ENCODE results near the gene CST1.
"Not testable (repeated sequence)": the region's sequence is repeated elsewhere in the genome, so short reads cannot be mapped to it uniquely, and the experiment has no call there.

The CST1 gene

GRCh38 chr20:23752481-23753193, 1.9 kb upstream of the CST1 start:
- Histone ChIP-seq H3K27me3 (ENCODE audit: insufficient read depth, poor library complexity, severe bottlenecking) (no peaks in the 10 kb centered on the region), H3K27ac (replicated peaks) (no peak overlapping the region), H3K4me3 (replicated peaks; ENCODE audit: insufficient read depth, low read length) (no peak overlapping the region)
- DNase-seq (ENCODE audit: low read depth in 1 of 2, low spot score in 1 of 2): no peak
- TF ChIP-seq POLR2AphosphoS5 (IDR thresholded peaks at IDR 0.05; ENCODE audit: low read depth): no peak
- TF ChIP-seq SPI1 (IDR thresholded peaks at IDR 0.05; ENCODE audit: borderline replicate concordance, low read depth): no peak
- TF ChIP-seq CTCF (IDR thresholded peaks at IDR 0.05; ENCODE audit: insufficient read depth, low read length): no peak
- TF ChIP-seq GABPA (IDR thresholded peaks at IDR 0.05; ENCODE audit: low read depth): no peak
- no peak for TF ChIP-seq REST (IDR thresholded peaks at IDR 0.05; ENCODE audit: insufficient replicate concordance, low read depth)

- no peaks in the 10 kb centered on the region for H3K27me3 ChIP-seq (ENCODE audit: insufficient read depth, poor library complexity, severe bottlenecking)
- no peak overlapping the region for H3K27ac ChIP-seq (replicated peaks)
- TF ChIP-seq GABPA (IDR thresholded peaks at IDR 0.05; ENCODE audit: low read depth) (no peak), SPI1 (IDR thresholded peaks at IDR 0.05; ENCODE audit: borderline replicate concordance, low read depth) (no peak), CTCF (IDR thresholded peaks at IDR 0.05; ENCODE audit: insufficient read depth, low read length) (no peak), REST (IDR thresholded peaks at IDR 0.05; ENCODE audit: insufficient replicate concordance, low read depth) (no peak), POLR2AphosphoS5 (IDR thresholded peaks at IDR 0.05; ENCODE audit: low read depth) (no peak)
- H3K4me3 ChIP-seq (replicated peaks; ENCODE audit: insufficient read depth, low read length): no peak overlapping the region
- no peak for DNase-seq (ENCODE audit: low read depth in 1 of 2, low spot score in 1 of 2)
Observed at GRCh38 chr20:23752019-23752418, 1.3 kb upstream of the CST1 start.

DNA sequence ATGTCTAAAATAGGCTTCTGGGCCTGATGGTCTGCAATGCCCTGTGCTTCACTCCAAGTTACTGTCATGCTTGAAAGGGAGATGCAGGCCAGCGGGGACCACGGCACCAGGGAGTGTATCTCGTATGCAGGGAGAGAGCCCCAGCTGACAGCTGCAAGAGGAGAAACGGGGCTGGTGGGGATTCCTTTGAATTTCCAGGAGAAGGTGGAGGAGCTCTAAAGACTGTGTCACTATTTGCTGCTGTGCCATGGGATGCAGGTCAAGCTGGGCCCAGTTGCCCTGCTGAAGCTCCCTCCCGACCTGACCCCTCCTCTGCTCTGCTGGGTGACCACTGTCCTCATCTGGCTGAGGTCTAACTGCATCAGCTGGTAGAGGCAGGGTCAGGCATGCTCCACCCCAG, 989 bp downstream of the CST1 start:
- DNase-seq (ENCODE audit: low read depth in 1 of 2, low spot score in 1 of 2): no peak
- Histone ChIP-seq H3K27me3 (ENCODE audit: insufficient read depth, poor library complexity, severe bottlenecking) (no peaks in the 10 kb centered on the region), H3K4me3 (replicated peaks; ENCODE audit: insufficient read depth, low read length) (no peak overlapping the region), H3K27ac (replicated peaks) (no peak overlapping the region)
- TF ChIP-seq GABPA (IDR thresholded peaks at IDR 0.05; ENCODE audit: low read depth) (no peak), POLR2AphosphoS5 (IDR thresholded peaks at IDR 0.05; ENCODE audit: low read depth) (no peak), CTCF (IDR thresholded peaks at IDR 0.05; ENCODE audit: insufficient read depth, low read length) (no peak), REST (IDR thresholded peaks at IDR 0.05; ENCODE audit: insufficient replicate concordance, low read depth) (no peak), SPI1 (IDR thresholded peaks at IDR 0.05; ENCODE audit: borderline replicate concordance, low read depth) (no peak)

- DNase-seq (ENCODE audit: low read depth in 1 of 2, low spot score in 1 of 2); H3K27ac ChIP-seq (replicated peaks): not testable (repeated sequence)
Observed at GRCh38 chr20:23748975-23749374, 1.8 kb downstream of the CST1 start.

DNA sequence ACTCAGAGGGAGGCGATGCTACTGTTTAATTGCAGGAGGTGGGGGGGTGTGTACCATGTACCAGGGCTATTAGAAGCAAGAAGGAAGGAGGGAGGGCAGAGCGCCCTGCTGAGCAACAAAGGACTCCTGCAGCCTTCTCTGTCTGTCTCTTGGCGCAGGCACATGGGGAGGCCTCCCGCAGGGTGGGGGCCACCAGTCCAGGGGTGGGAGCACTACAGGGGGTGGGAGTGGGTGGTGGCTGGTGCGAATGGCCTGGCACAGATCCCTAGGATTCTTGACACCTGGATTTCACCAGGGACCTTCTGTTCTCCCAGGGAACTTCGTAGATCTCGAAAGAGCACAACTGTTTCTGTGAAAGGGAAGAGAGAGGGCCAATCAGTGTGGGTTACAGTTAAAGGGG, 3.2 kb downstream of the CST1 start:
- not testable (repeated sequence) for DNase-seq (ENCODE audit: low read depth in 1 of 2, low spot score in 1 of 2); H3K27me3 ChIP-seq (ENCODE audit: insufficient read depth, poor library complexity, severe bottlenecking); H3K27ac ChIP-seq (replicated peaks); H3K4me3 ChIP-seq (replicated peaks; ENCODE audit: insufficient read depth, low read length)

More at GRCh38 chr20:23748975-23749374, 1.8 kb downstream of the CST1 start:
- H3K27me3 ChIP-seq (ENCODE audit: insufficient read depth, poor library complexity, severe bottlenecking); H3K4me3 ChIP-seq (replicated peaks; ENCODE audit: insufficient read depth, low read length): not testable (repeated sequence)

DNA sequence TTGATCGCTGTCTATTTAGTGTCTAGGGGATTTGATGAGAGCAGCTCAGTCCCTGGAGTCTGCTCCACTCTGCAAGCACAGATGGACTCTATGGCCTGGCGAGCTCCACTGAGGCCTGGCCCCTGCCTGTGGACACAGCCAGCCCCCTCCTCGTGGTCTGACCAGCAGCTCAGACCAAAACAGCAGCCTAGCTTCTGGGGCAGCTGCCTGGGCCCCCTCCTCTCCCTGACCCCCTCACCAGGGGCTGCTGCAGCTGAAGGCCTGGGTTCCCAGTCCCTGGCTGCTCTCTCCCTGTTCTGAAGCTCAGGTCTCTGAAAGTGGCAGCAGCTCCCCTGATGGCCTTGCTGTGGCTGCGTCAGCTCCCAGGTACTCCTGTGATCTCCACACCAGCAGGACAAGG, 3.6 kb downstream of the CST1 start:
- not testable (repeated sequence) for H3K4me3 ChIP-seq (replicated peaks; ENCODE audit: insufficient read depth, low read length); H3K27ac ChIP-seq (replicated peaks); DNase-seq (ENCODE audit: low read depth in 1 of 2, low spot score in 1 of 2); H3K27me3 ChIP-seq (ENCODE audit: insufficient read depth, poor library complexity, severe bottlenecking)

Measured in HL-60 (cell line).